Measurements from ENCODE around the gene TLK1.

DNA sequence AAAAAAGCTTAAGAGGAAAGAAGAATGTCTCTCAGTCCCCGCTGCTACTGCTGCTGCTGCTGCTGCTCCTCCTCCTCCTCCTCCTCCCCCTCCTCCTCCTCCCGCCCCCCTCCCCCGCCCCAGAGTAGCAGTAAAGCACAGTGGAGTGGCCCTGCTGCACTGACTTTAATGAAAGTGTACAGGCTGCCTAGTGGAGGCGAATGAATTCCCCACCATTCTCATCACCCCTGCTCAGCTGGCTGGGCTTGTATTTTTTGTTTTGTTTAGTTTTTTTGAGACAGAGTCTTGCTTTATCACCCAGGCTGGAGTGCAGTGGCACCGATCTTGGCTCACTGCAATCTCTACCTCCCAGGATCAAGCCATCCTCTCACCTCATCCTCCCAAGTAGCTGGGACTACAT lies 197.3 kb downstream of the TLK1 start:
- TF ChIP-seq, protein P1, sequence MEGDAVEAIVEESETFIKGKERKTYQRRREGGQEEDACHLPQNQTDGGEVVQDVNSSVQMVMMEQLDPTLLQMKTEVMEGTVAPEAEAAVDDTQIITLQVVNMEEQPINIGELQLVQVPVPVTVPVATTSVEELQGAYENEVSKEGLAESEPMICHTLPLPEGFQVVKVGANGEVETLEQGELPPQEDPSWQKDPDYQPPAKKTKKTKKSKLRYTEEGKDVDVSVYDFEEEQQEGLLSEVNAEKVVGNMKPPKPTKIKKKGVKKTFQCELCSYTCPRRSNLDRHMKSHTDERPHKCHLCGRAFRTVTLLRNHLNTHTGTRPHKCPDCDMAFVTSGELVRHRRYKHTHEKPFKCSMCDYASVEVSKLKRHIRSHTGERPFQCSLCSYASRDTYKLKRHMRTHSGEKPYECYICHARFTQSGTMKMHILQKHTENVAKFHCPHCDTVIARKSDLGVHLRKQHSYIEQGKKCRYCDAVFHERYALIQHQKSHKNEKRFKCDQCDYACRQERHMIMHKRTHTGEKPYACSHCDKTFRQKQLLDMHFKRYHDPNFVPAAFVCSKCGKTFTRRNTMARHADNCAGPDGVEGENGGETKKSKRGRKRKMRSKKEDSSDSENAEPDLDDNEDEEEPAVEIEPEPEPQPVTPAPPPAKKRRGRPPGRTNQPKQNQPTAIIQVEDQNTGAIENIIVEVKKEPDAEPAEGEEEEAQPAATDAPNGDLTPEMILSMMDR (IDR thresholded peaks at IDR 0.05): no peak
- TF ChIP-seq POLR2A (IDR thresholded peaks at IDR 0.05): no peak

Data from thyroid gland (tissue), 4 donors.